NT2/D1 (cell line): Measurements from ENCODE around the gene SCAMP4.

Source experiments
- SUZ12 ChIP-seq: IDR thresholded peaks from 2 replicates; pipeline ENCODE4 v1.6.1; 2011; ENCODE audit not compliant: insufficient read length, insufficient read depth; ENCODE audit errors: extremely low read depth
- YY1 ChIP-seq: IDR thresholded peaks from 2 replicates; pipeline ENCODE4 v1.6.1; 2011; ENCODE audit not compliant: insufficient read length, insufficient read depth
- ZNF274 ChIP-seq: IDR thresholded peaks from 2 replicates; pipeline ENCODE4 v1.6.1; 2011; ENCODE audit warnings: mild to moderate bottlenecking, low read depth, low read length

DNA sequence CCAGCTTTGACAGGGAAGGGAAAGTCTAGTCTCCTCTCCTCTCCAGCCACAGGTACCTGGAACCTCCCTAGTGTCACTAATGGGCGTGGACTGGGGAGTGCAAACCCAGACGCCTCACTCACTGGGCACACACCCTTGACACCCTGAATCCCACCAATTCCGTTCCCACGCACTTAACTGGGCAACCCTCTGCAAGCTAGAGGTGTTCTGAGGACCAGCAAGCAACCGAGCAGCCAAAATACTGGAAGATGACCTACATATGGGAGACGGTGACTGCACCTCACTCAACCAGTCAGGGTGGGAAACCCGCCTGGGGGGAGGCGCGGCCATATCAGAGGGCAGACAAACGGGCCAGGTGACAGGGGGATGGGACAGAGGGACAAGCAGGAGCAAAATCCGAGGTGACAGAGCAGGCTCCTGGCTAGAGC lies 20.9 kb upstream of the SCAMP4 start:
- TF ChIP-seq YY1, result no peak
- TF ChIP-seq SUZ12, result no peak
- no peak for TF ChIP-seq ZNF274
